ENCODE results near the gene DHRS9.
"Not testable (repeated sequence)": the region's sequence is repeated elsewhere in the genome, so short reads cannot be mapped to it uniquely, and the experiment has no call there.

The DHRS9 gene

GRCh38 chr2:169049142-169049541, 20.2 kb upstream of the DHRS9 start:
- Histone ChIP-seq H3K4me2 (ENCODE audit: low read depth, low read length, poor library complexity, severe bottlenecking) (no peak overlapping the region), H3K27me3 (ENCODE audit: low read length) (no peaks in the 10 kb centered on the region), H3F3A (ENCODE audit: insufficient read depth) (no peaks in the 10 kb centered on the region), H2AFZ (ENCODE audit: low read depth, low read length, severe bottlenecking) (no peak overlapping the region), H3K27ac (ENCODE audit: low read depth, low read length) (no peak overlapping the region), H3K9me2 (replicated peaks; ENCODE audit: insufficient read depth, low read length) (no peaks in the 10 kb centered on the region), H3K4me3 (ENCODE audit: insufficient read depth, low read length, poor library complexity, severe bottlenecking) (no peak overlapping the region), H3K79me2 (ENCODE audit: insufficient read depth, low read length) (no peaks in the 10 kb centered on the region), H4K20me1 (ENCODE audit: low read depth, low read length) (no peaks in the 10 kb centered on the region), H3K9ac (ENCODE audit: low read length) (no peak overlapping the region), H3K9me3 (ENCODE audit: insufficient read depth, low read length) (no peaks in the 10 kb centered on the region), H3K36me3 (ENCODE audit: low read length) (no peaks in the 10 kb centered on the region)
- TF ChIP-seq EZH2phosphoT487 (conservative IDR thresholded peaks at IDR 0.05; ENCODE audit: low read length), result no peak
- TF ChIP-seq, protein P1, sequence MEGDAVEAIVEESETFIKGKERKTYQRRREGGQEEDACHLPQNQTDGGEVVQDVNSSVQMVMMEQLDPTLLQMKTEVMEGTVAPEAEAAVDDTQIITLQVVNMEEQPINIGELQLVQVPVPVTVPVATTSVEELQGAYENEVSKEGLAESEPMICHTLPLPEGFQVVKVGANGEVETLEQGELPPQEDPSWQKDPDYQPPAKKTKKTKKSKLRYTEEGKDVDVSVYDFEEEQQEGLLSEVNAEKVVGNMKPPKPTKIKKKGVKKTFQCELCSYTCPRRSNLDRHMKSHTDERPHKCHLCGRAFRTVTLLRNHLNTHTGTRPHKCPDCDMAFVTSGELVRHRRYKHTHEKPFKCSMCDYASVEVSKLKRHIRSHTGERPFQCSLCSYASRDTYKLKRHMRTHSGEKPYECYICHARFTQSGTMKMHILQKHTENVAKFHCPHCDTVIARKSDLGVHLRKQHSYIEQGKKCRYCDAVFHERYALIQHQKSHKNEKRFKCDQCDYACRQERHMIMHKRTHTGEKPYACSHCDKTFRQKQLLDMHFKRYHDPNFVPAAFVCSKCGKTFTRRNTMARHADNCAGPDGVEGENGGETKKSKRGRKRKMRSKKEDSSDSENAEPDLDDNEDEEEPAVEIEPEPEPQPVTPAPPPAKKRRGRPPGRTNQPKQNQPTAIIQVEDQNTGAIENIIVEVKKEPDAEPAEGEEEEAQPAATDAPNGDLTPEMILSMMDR (IDR thresholded peaks at IDR 0.05; ENCODE audit: insufficient read depth, low read length, poor library complexity, severe bottlenecking), result no peak

- H3K79me2 ChIP-seq (ENCODE audit: insufficient read depth, low read length), result no peaks in the 10 kb centered on the region
- H3K27me3 ChIP-seq (ENCODE audit: low read length), result no peaks in the 10 kb centered on the region
- no peaks in the 10 kb centered on the region for H3K9me2 ChIP-seq (replicated peaks; ENCODE audit: insufficient read depth, low read length)
- H4K20me1 ChIP-seq (ENCODE audit: low read depth, low read length), result no peaks in the 10 kb centered on the region
- H2AFZ ChIP-seq (ENCODE audit: low read depth, low read length, severe bottlenecking), result no peak overlapping the region
- H3K9ac ChIP-seq (ENCODE audit: low read length), result no peak overlapping the region
- no peak for TF ChIP-seq EZH2phosphoT487 (conservative IDR thresholded peaks at IDR 0.05; ENCODE audit: low read length)
- TF ChIP-seq, protein P1 (IDR thresholded peaks at IDR 0.05; ENCODE audit: insufficient read depth, low read length, poor library complexity, severe bottlenecking), result no peak
- H3F3A ChIP-seq (ENCODE audit: insufficient read depth), result no peaks in the 10 kb centered on the region
- H3K4me2 ChIP-seq (ENCODE audit: low read depth, low read length, poor library complexity, severe bottlenecking), result no peak overlapping the region
- no peak overlapping the region for H3K27ac ChIP-seq (ENCODE audit: low read depth, low read length)
- no peaks in the 10 kb centered on the region for H3K36me3 ChIP-seq (ENCODE audit: low read length)
- no peaks in the 10 kb centered on the region for H3K9me3 ChIP-seq (ENCODE audit: insufficient read depth, low read length)
- no peak overlapping the region for H3K4me3 ChIP-seq (ENCODE audit: insufficient read depth, low read length, poor library complexity, severe bottlenecking)
Observed at GRCh38 chr2:169050476-169051240, 18.7 kb upstream of the DHRS9 start.

- H3K4me2 ChIP-seq (ENCODE audit: low read depth, low read length, poor library complexity, severe bottlenecking); H3F3A ChIP-seq (ENCODE audit: insufficient read depth); H3K4me3 ChIP-seq (ENCODE audit: insufficient read depth, low read length, poor library complexity, severe bottlenecking); H3K9ac ChIP-seq (ENCODE audit: low read length); H2AFZ ChIP-seq (ENCODE audit: low read depth, low read length, severe bottlenecking); H3K36me3 ChIP-seq (ENCODE audit: low read length); H3K9me3 ChIP-seq (ENCODE audit: insufficient read depth, low read length); H4K20me1 ChIP-seq (ENCODE audit: low read depth, low read length); H3K79me2 ChIP-seq (ENCODE audit: insufficient read depth, low read length); H3K27me3 ChIP-seq (ENCODE audit: low read length); H3K27ac ChIP-seq (ENCODE audit: low read depth, low read length); H3K9me2 ChIP-seq (replicated peaks; ENCODE audit: insufficient read depth, low read length): not testable (repeated sequence)
Observed at GRCh38 chr2:169054575-169054974, 14.8 kb upstream of the DHRS9 start.

GRCh38 chr2:169064199-169064598, 5.2 kb upstream of the DHRS9 start:
- not testable (repeated sequence) for H3K36me3 ChIP-seq (ENCODE audit: low read length); H4K20me1 ChIP-seq (ENCODE audit: low read depth, low read length); H3K9me3 ChIP-seq (ENCODE audit: insufficient read depth, low read length); H3K27me3 ChIP-seq (ENCODE audit: low read length); H3F3A ChIP-seq (ENCODE audit: insufficient read depth); H3K9me2 ChIP-seq (replicated peaks; ENCODE audit: insufficient read depth, low read length); H3K27ac ChIP-seq (ENCODE audit: low read depth, low read length); H3K4me3 ChIP-seq (ENCODE audit: insufficient read depth, low read length, poor library complexity, severe bottlenecking); H2AFZ ChIP-seq (ENCODE audit: low read depth, low read length, severe bottlenecking); H3K4me2 ChIP-seq (ENCODE audit: low read depth, low read length, poor library complexity, severe bottlenecking); H3K9ac ChIP-seq (ENCODE audit: low read length); H3K79me2 ChIP-seq (ENCODE audit: insufficient read depth, low read length)
